GM18508 (cell line): ENCODE results near the gene MTURN.

ENCODE experiments used
- ATAC-seq: cut with Tn5 transposase; IDR thresholded peaks from one replicate; pipeline ENCODE4 v1.9.1; 2021; ENCODE audit warnings: moderate number of reproducible peaks; ENCODE audit not compliant: insufficient read depth, unreplicated experiment

Gene MTURN

GRCh38 chr7:30135301-30136116, 723 bp downstream of the MTURN start:
- ATAC-seq: no peak

- no peak for ATAC-seq
Observed at GRCh38 chr7:30136117-30136731, 1.4 kb downstream of the MTURN start.

- ATAC-seq: no peak
Observed at GRCh38 chr7:30136743-30137485, 2.1 kb downstream of the MTURN start.

GRCh38 chr7:30139836-30140384, 5.1 kb downstream of the MTURN start:
- no peak for ATAC-seq

- ATAC-seq: no peak
Observed at GRCh38 chr7:30140456-30140855, 5.7 kb downstream of the MTURN start.

- ATAC-seq: no peak
Observed at GRCh38 chr7:30142710-30143109, 7.9 kb downstream of the MTURN start.

- ATAC-seq: no peak
Observed at GRCh38 chr7:30143748-30144251, 9.0 kb downstream of the MTURN start.

- ATAC-seq: no peak
Observed at GRCh38 chr7:30144657-30145306, 10.0 kb downstream of the MTURN start.

- ATAC-seq: no peak
Observed at GRCh38 chr7:30145426-30145970, 10.7 kb downstream of the MTURN start.

GRCh38 chr7:30146127-30146612, 11.4 kb downstream of the MTURN start:
- no peak for ATAC-seq

- ATAC-seq: no peak
Observed at GRCh38 chr7:30147223-30147622, 12.4 kb downstream of the MTURN start.

GRCh38 chr7:30147785-30148184, 13.0 kb downstream of the MTURN start:
- no peak for ATAC-seq

- ATAC-seq: no peak
Observed at GRCh38 chr7:30148426-30148825, 13.6 kb downstream of the MTURN start.

GRCh38 chr7:30148951-30149459, 14.2 kb downstream of the MTURN start:
- ATAC-seq: no peak

- no peak for ATAC-seq
Observed at GRCh38 chr7:30149640-30150272, 15.0 kb downstream of the MTURN start.

- ATAC-seq: no peak
Observed at GRCh38 chr7:30150711-30151110, 15.9 kb downstream of the MTURN start.

- no peak for ATAC-seq
Observed at GRCh38 chr7:30154111-30154587, 19.4 kb downstream of the MTURN start.

- no peak for ATAC-seq
Observed at GRCh38 chr7:30155481-30155880, 20.7 kb downstream of the MTURN start.

- ATAC-seq: no peak
Observed at GRCh38 chr7:30157204-30157603, 22.4 kb downstream of the MTURN start.
